Upper lobe of left lung (tissue), 6 donors: ENCODE data around the gene ALPG. TPM values are rescaled to one million over a fixed set of nuclear protein-coding genes. Genes with fewer than 3 reads are reported as not detected.
A peak's percentile ranks its signal among the peaks of the same experiment; 100 is the strongest.

Experiments used
- ATAC-seq, 2 donors: fragments of 200-7000 bp; cut with Tn5 transposase; one replicate each; pipeline ENCODE4 v1.9.1; 2022; ENCODE audit warnings: mild to moderate bottlenecking in 2 of 2, moderate library complexity in 2 of 2; ENCODE audit not compliant: low FRiP score in 2 of 2
- DNase-seq, 2 donors: peaks; one replicate each; pipeline ENCODE4 v3.0.0-alpha.2; 2019 to 2020
- H3K27ac ChIP-seq, 4 donors: fragments of 200-600 bp; sonication (generic); one replicate each; pipeline ENCODE4 v1.5.1; 2016 to 2019
- H3K27me3 ChIP-seq, 4 donors: fragments of 200-600 bp; sonication (generic); one replicate each; pipeline ENCODE4 v1.5.1; 2017 to 2019
- H3K36me3 ChIP-seq, 4 donors: fragments of 200-600 bp; sonication (generic); one replicate each; pipeline ENCODE4 v1.5.1; 2016 to 2019
- H3K4me1 ChIP-seq, 4 donors: fragments of 200-600 bp; sonication (generic); one replicate each; pipeline ENCODE4 v1.5.1; 2018 to 2019
- H3K4me3 ChIP-seq, 4 donors: fragments of 200-600 bp; sonication (generic); one replicate each; pipeline ENCODE4 v1.5.1; 2017 to 2019; ENCODE audit warnings: mild to moderate bottlenecking in 2 of 4, moderate library complexity in 1 of 4
- H3K9me3 ChIP-seq, 4 donors: fragments of 200-600 bp; sonication (generic); one replicate each; pipeline ENCODE4 v1.5.1; 2018 to 2019
- EP300 ChIP-seq, 4 donors: sonication (generic); formaldehyde crosslinking; IDR thresholded peaks; one replicate each; pipeline ENCODE4 v1.5.1; 2017; ENCODE audit warnings: antibody characterized with exemption in 4 of 4, control low read depth in 2 of 4
- POLR2A ChIP-seq, 4 donors: fragments of 450-650 bp; IDR thresholded peaks; one replicate each; pipeline ENCODE4 v1.5.1; 2016 to 2017; ENCODE audit warnings: antibody characterized with exemption in 4 of 4, mild to moderate bottlenecking in 2 of 4
- POLR2AphosphoS5 ChIP-seq, 2 donors: sonication (generic); formaldehyde crosslinking; IDR thresholded peaks; one replicate each; pipeline ENCODE4 v1.5.1; 2017; ENCODE audit warnings: antibody characterized with exemption in 2 of 2
- WGBS, 2 donors: methylation state at CpG; one replicate each; pipeline ENCODE4 v1.1.5; 2017 to 2018; 5-methylcytosine and 5-hydroxymethylcytosine counted together
- total RNA-seq, 6 donors: library from RNA; depleted of rRNA in 4 of 6; stranded (reverse); fragments of >200 nt in 4 of 6; gene quantifications; one replicate each; pipeline versions ENCODE4 v1.1.0 to v1.2.1, GENCODE V29; 2016 to 2021
- TF ChIP-seq, protein P1 (sequence below), 6 experiments: fragments of 450-650 bp in 4 of 6; fragments of 200-600 bp in 2 of 6; sonication (generic) in 2 of 6; IDR thresholded peaks; one replicate each; pipeline ENCODE4 v1.5.1; 2016 to 2019; ENCODE audit warnings: antibody characterized with exemption in 6 of 6
- donor health status: DM: no; HTN: no; CAD: no; lungs with moderate emphysema.
- donor health status: DM: no; HTN: yes; CAD: no; lungs with severe emphysema.

Gene ALPG
- total RNA-seq, 6 donors from 2014 or later: 0.91 to 2.3 (median 1.4) TPM; not detected in 2

DNA sequence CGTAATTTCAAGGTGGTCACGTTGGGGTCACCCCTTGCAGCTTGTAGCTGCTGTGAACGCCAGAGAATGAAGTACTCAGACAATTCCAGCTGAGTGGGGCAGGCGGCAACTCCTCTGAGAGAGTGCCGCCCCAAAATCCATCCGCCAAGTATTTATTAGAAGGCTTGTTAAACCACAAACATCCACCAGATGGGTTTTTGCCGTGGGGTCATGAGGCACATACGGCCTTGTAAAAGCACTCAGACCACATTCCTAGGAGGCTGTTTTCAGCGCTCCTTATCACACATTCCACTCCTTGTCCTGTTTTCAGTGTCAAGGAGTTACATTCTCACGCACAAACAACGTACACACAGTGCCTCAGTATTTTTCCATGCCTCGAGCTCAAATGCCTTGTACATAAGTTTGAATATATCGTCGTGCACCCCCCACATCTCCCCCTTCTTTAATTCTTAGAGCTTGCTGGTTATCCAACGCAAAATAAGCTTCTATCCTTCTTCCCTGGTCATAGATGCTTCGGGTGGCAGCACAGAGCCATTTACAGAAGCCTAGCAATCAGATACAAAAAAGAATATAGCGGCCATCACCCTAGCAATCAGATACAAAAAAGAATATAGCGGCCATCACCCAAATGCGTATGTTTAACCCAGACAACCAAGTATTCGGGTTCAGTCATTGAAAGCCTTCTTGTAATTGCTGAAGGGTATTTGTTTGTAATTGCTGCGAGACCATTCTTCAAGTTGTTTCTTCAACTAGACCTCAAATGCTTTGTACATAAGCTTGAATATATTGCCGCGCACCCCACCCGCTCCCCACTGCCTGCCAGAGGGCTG, 20.8 kb upstream of the ALPG start:
- H3K4me1 ChIP-seq: peaks cover 3 to 30% (median 10%) of the 10 kb centered on the region in 4 donors
- TF ChIP-seq POLR2AphosphoS5 (IDR thresholded peaks at IDR 0.05): peak in 1 of 2 donors; percentile 49
- TF ChIP-seq POLR2A (IDR thresholded peaks at IDR 0.05): peak in 1 of 4 donors; percentile 32
- TF ChIP-seq, protein P1, sequence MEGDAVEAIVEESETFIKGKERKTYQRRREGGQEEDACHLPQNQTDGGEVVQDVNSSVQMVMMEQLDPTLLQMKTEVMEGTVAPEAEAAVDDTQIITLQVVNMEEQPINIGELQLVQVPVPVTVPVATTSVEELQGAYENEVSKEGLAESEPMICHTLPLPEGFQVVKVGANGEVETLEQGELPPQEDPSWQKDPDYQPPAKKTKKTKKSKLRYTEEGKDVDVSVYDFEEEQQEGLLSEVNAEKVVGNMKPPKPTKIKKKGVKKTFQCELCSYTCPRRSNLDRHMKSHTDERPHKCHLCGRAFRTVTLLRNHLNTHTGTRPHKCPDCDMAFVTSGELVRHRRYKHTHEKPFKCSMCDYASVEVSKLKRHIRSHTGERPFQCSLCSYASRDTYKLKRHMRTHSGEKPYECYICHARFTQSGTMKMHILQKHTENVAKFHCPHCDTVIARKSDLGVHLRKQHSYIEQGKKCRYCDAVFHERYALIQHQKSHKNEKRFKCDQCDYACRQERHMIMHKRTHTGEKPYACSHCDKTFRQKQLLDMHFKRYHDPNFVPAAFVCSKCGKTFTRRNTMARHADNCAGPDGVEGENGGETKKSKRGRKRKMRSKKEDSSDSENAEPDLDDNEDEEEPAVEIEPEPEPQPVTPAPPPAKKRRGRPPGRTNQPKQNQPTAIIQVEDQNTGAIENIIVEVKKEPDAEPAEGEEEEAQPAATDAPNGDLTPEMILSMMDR (IDR thresholded peaks at IDR 0.05): peak in 2 of 6 experiments; percentile 8 to 50
- TF ChIP-seq EP300 (IDR thresholded peaks at IDR 0.05): peak in 2 of 4 donors; percentile 50 to 63
- DNase-seq (peak in 1 of 2 donors; percentile 53), ATAC-seq (peak in 1 of 2 donors; percentile 75)
- H3K9me3 ChIP-seq: no peaks in the 10 kb centered on the region
- H3K27me3 ChIP-seq: peaks cover 1 to 26% (median 7%) of the 10 kb centered on the region in 4 donors
- 16 to 22% methylated on average over 24 of the region's 24 CpGs for WGBS, 2 donors
- no peaks in the 10 kb centered on the region for H3K36me3 ChIP-seq
- H3K4me3 ChIP-seq: peak overlapping the region in 3 of 4 donors; percentile 25 to 39 (median 39)
- peak overlapping the region; percentile 57 to 85 (median 69) for H3K27ac ChIP-seq

DNA sequence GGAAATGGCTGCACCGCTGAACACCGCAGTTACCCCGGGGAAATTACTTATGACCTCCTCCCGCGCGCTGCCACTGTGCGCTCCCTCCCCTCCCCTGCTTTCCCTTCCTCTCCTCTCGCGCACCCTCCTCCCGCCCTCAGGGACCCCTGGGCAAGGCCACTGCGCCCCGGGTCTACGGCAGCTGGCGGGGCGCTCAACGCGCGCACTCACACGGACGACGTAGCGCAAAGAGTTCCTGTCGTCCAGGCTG, 20.2 kb upstream of the ALPG start:
- H3K27me3 ChIP-seq: peaks cover 1 to 26% (median 7%) of the 10 kb centered on the region in 4 donors
- WGBS, 2 donors: 24 to 39% methylated on average over 18 to 23 of the region's 23 CpGs
- ATAC-seq (peak; percentile 33 to 75), DNase-seq (peak in 1 of 2 donors; percentile 86)
- no peaks in the 10 kb centered on the region for H3K9me3 ChIP-seq
- H3K4me3 ChIP-seq: peak overlapping the region in 3 of 4 donors; percentile 25 to 39 (median 39)
- TF ChIP-seq POLR2A (IDR thresholded peaks at IDR 0.05) (peak in 1 of 4 donors; percentile 47), EP300 (IDR thresholded peaks at IDR 0.05) (no peak)
- H3K27ac ChIP-seq: peak overlapping the region; percentile 57 to 85 (median 69)
- H3K36me3 ChIP-seq: no peaks in the 10 kb centered on the region
- H3K4me1 ChIP-seq: peaks cover 3 to 30% (median 10%) of the 10 kb centered on the region in 4 donors

DNA sequence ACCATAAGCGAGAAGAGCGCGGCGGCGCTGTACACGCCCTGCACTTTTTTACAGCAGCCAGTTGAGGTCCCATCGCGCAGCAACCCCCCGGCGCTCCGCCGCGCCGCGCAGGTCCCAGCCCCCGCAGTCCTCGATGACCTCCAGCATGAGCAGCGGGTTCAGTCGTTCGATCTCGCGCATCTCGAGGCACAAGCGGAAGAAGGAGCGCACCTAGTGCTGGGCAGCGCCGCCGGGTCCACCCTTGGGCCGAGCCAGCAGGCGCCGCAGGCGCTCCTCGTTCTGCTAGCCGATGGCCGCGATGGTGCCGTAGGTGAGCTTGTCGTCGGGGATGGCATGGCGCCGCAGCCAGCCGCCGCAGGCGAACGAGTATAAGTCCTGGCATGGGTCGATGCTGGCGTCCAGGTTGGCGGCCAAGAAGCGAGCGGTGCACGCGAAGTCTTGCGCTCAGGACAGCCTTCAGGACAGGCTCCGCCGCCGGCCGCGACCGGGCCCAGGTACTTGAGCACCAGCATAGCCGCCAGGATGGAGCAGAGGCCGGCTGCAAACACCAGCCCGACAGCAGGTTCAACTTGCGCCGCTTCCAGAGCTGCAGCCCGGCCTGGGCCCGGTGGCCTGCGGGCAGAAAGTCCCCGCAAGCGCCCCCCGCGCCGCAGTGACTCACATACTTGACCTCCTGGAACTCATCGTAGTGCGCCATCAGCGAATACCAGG, 19.7 kb upstream of the ALPG start:
- peaks cover 3 to 30% (median 10%) of the 10 kb centered on the region in 4 donors for H3K4me1 ChIP-seq
- DNase-seq: peak; percentile 26 to 86
- 37% methylated on average over 70 of the region's 75 CpGs; no CpG with 5 or more reads in 1 of the 2 donors for WGBS, 2 donors
- H3K36me3 ChIP-seq: no peaks in the 10 kb centered on the region
- peak overlapping the region in 3 of 4 donors; percentile 25 to 39 (median 39) for H3K4me3 ChIP-seq
- peak overlapping the region; percentile 57 to 85 (median 69) for H3K27ac ChIP-seq
- ATAC-seq: peak in 1 of 2 donors; percentile 12
- H3K9me3 ChIP-seq: no peaks in the 10 kb centered on the region
- H3K27me3 ChIP-seq: peaks cover 1 to 21% (median 5%) of the 10 kb centered on the region in 4 donors
- TF ChIP-seq POLR2A (IDR thresholded peaks at IDR 0.05) (peak in 2 of 4 donors; percentile 3 to 52), POLR2AphosphoS5 (IDR thresholded peaks at IDR 0.05) (no peak), EP300 (IDR thresholded peaks at IDR 0.05) (no peak)
- TF ChIP-seq, protein P1 (IDR thresholded peaks at IDR 0.05): no peak

DNA sequence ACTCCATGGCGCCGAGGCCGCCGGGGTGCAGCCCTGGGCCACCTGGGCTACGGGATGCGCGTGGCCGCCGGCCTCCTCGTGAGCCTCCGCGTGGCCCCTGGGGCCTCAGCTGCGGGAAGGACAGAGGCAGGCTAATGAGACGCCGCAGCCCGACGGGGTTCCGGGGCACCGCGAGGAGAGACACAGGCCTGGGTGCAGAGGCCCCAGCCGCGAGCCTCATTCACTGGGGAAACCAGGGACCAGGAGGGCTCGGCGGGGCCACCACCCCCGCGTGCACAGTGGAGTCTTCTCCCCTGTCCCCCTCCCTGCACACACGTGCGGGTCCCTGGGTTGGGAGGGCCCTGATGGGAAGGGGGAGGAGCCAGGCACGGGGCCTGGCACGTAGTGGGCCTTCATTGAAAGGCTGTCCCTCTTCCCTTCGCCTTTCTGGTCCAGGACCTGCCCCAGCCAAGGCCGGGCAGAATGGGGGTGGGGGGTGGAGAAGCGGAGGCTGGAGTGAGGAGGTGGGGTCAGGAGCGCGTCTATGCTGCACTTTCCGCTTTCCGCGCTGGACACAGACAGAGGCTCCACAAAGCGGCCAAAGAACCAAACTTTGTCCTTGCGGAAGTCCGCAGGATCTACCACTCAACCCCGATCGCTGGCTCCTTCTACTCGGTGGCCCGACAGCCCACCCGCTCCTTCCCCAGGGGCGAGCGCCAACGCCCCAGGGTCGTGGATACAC, 19.0 kb upstream of the ALPG start:
- Histone ChIP-seq H3K36me3 (no peaks in the 10 kb centered on the region), H3K27me3 (peaks cover 0 to 18% (median 5%) of the 10 kb centered on the region in 4 donors), H3K27ac (peak overlapping the region; percentile 57 to 85 (median 69)), H3K4me1 (peaks cover 3 to 30% (median 10%) of the 10 kb centered on the region in 4 donors), H3K9me3 (no peaks in the 10 kb centered on the region), H3K4me3 (peak overlapping the region in 3 of 4 donors; percentile 25 to 39 (median 39))
- DNase-seq (no peak), ATAC-seq (peak; percentile 31 to 34)
- TF ChIP-seq POLR2AphosphoS5 (IDR thresholded peaks at IDR 0.05): no peak
- no peak for TF ChIP-seq POLR2A (IDR thresholded peaks at IDR 0.05)
- TF ChIP-seq, protein P1 (IDR thresholded peaks at IDR 0.05): no peak
- no peak for TF ChIP-seq EP300 (IDR thresholded peaks at IDR 0.05)
- 21 to 32% methylated on average over 10 to 37 of the region's 50 CpGs for WGBS, 2 donors
